AG09319 (cell line): ENCODE measurements around the gene UBE2Q1.

Source experiments
- DNase-seq: peaks from one replicate; pipeline ENCODE4 v3.0.0-alpha.2; 2010; ENCODE audit warnings: low read depth; ENCODE audit errors: extremely low read depth
- CTCF ChIP-seq: IDR thresholded peaks from 2 replicates; pipeline ENCODE4 v1.5.1; 2011; ENCODE audit warnings: low read depth, mild to moderate bottlenecking, inconsistent platforms, low read length, moderate library complexity

Gene UBE2Q1

GRCh38 chr1:154572468-154573167 lies 14.2 kb upstream of the UBE2Q1 start:
- DNase-seq: no peak
- no peak for TF ChIP-seq CTCF

GRCh38 chr1:154571964-154572288 lies 13.5 kb upstream of the UBE2Q1 start:
- no peak for TF ChIP-seq CTCF
- no peak for DNase-seq

GRCh38 chr1:154571244-154571963 lies 12.9 kb upstream of the UBE2Q1 start:
- DNase-seq: no peak
- no peak for TF ChIP-seq CTCF

- DNase-seq: no peak
- TF ChIP-seq CTCF: no peak
Measured at GRCh38 chr1:154568157-154568815, 9.8 kb upstream of the UBE2Q1 start.

GRCh38 chr1:154567386-154568156 lies 9.1 kb upstream of the UBE2Q1 start, which contains the start of gene CHRNB2:
TSS of gene CHRNB2 (plus strand) at chr1:154567778. CDS start at chr1:154568045, 267 bp downstream.
- no peak for TF ChIP-seq CTCF
- DNase-seq: no peak

GRCh38 chr1:154565876-154566275 lies 7.4 kb upstream of the UBE2Q1 start:
- no peak for DNase-seq
- no peak for TF ChIP-seq CTCF
